Osteoblast (primary cell): Measurements from ENCODE around the gene PKN3. TPM values are rescaled to one million over a fixed set of nuclear protein-coding genes. Genes with fewer than 3 reads are reported as not detected.
"Not testable (repeated sequence)": the region's sequence is repeated elsewhere in the genome, so short reads cannot be mapped to it uniquely, and the experiment has no call there.

Source experiments
- DNase-seq: peaks from one replicate; pipeline ENCODE4 v3.0.0; 2011; ENCODE audit warnings: low spot score, mixed read lengths; ENCODE audit not compliant: insufficient read length; ENCODE audit errors: missing footprints
- H2AFZ ChIP-seq: 2 replicates; pipeline ENCODE4 v1.6.0; 2011; ENCODE audit warnings: mild to moderate bottlenecking, low read length
- H3K27ac ChIP-seq: 2 replicates; pipeline ENCODE4 v1.5.1; 2011; ENCODE audit warnings: mild to moderate bottlenecking, low read depth, low read length, moderate library complexity
- H3K27me3 ChIP-seq: 2 replicates; pipeline ENCODE4 v1.6.0; 2012; ENCODE audit warnings: mild to moderate bottlenecking, control low read depth, inconsistent platforms, low read length, moderate library complexity; ENCODE audit not compliant: insufficient read depth
- H3K36me3 ChIP-seq: 2 replicates; pipeline ENCODE4 v1.5.1; 2011; ENCODE audit warnings: mild to moderate bottlenecking, low read length, control low read depth, moderate library complexity; ENCODE audit not compliant: insufficient read depth
- H3K4me1 ChIP-seq: 2 replicates; pipeline ENCODE4 v1.5.1; 2011; ENCODE audit warnings: mild to moderate bottlenecking, low read length, control low read depth, moderate library complexity; ENCODE audit not compliant: insufficient read depth
- H3K4me2 ChIP-seq: 2 replicates; pipeline ENCODE4 v1.6.0; 2011; ENCODE audit warnings: mild to moderate bottlenecking, low read length; ENCODE audit not compliant: insufficient read depth
- H3K4me3 ChIP-seq: fragments of 200-600 bp; sonication (generic); 3 replicates; pipeline ENCODE4 v1.5.1; 2012; ENCODE audit warnings: mild to moderate bottlenecking, low read length, inconsistent platforms; ENCODE audit not compliant: insufficient read depth
- H3K79me2 ChIP-seq: 2 replicates; pipeline ENCODE4 v1.6.0; 2012; ENCODE audit warnings: mild to moderate bottlenecking, low read length, control low read depth, inconsistent platforms; ENCODE audit not compliant: insufficient read depth
- H3K9me3 ChIP-seq: 2 replicates; pipeline ENCODE4 v1.5.1; 2011; ENCODE audit warnings: low read depth, low read length, control low read depth
- H4K20me1 ChIP-seq: 2 replicates; pipeline ENCODE4 v1.6.0; 2012; ENCODE audit warnings: mild to moderate bottlenecking, low read length, control low read depth; ENCODE audit not compliant: insufficient read depth
- CTCF ChIP-seq: IDR thresholded peaks from 2 replicates; pipeline ENCODE4 v1.5.1; 2011; ENCODE audit warnings: mild to moderate bottlenecking, low read depth, low read length, moderate library complexity; ENCODE audit errors: extremely low read depth
- total RNA-seq: library from RNA; depleted of rRNA; stranded (reverse); fragments of >200 nt; gene quantifications from 2 replicates; pipeline ENCODE4 v1.2.3, GENCODE V29; 2012

The PKN3 gene
- total RNA-seq, 1 donor: 4.3 TPM

GRCh38 chr9:128690684-128691034 is 11.6 kb upstream of the PKN3 start:
- peak overlapping the region; percentile 65 for H3K27ac ChIP-seq
- H4K20me1 ChIP-seq: peaks cover 30% of the 10 kb centered on the region
- H2AFZ ChIP-seq: peak overlapping the region; percentile 29
- peak; percentile 77 for DNase-seq
- H3K79me2 ChIP-seq: peaks cover 45% of the 10 kb centered on the region
- H3K9me3 ChIP-seq: no peaks in the 10 kb centered on the region
- no peaks in the 10 kb centered on the region for H3K27me3 ChIP-seq
- no peak for TF ChIP-seq CTCF
- H3K36me3 ChIP-seq: peaks cover 40% of the 10 kb centered on the region
- peaks cover 13% of the 10 kb centered on the region for H3K4me1 ChIP-seq
- peak overlapping the region; percentile 100 for H3K4me2 ChIP-seq
- H3K4me3 ChIP-seq: peak overlapping the region; percentile 96

GRCh38 chr9:128693738-128694137 is 8.6 kb upstream of the PKN3 start:
- not testable (repeated sequence) for H3K27ac ChIP-seq, H3K4me2 ChIP-seq, H3K9me3 ChIP-seq, DNase-seq, H2AFZ ChIP-seq, H3K27me3 ChIP-seq, H3K4me3 ChIP-seq
- Histone ChIP-seq H3K4me1 (peaks cover 17% of the 10 kb centered on the region), H3K79me2 (peaks cover 39% of the 10 kb centered on the region), H4K20me1 (peaks cover 30% of the 10 kb centered on the region), H3K36me3 (peaks cover 57% of the 10 kb centered on the region)

- peaks cover 39% of the 10 kb centered on the region for H3K79me2 ChIP-seq
- no peaks in the 10 kb centered on the region for H3K27me3 ChIP-seq
- no peaks in the 10 kb centered on the region for H3K9me3 ChIP-seq
- no peak overlapping the region for H3K4me2 ChIP-seq
- H2AFZ ChIP-seq: no peak overlapping the region
- peaks cover 57% of the 10 kb centered on the region for H3K36me3 ChIP-seq
- H3K4me1 ChIP-seq: peaks cover 17% of the 10 kb centered on the region
- peak; percentile 68 for DNase-seq
- no peak overlapping the region for H3K4me3 ChIP-seq
- TF ChIP-seq CTCF: no peak
- no peak overlapping the region for H3K27ac ChIP-seq
- peaks cover 30% of the 10 kb centered on the region for H4K20me1 ChIP-seq
Observed at GRCh38 chr9:128694344-128694743, 8.0 kb upstream of the PKN3 start.

- Histone ChIP-seq H3K27me3 (no peaks in the 10 kb centered on the region), H3K79me2 (peaks cover 15% of the 10 kb centered on the region), H3K36me3 (peaks cover 45% of the 10 kb centered on the region), H3K9me3 (no peaks in the 10 kb centered on the region), H4K20me1 (peaks cover 8% of the 10 kb centered on the region), H3K4me3 (no peak overlapping the region), H3K4me2 (no peak overlapping the region), H3K4me1 (peaks cover 4% of the 10 kb centered on the region), H2AFZ (no peak overlapping the region), H3K27ac (no peak overlapping the region)
- no peak for TF ChIP-seq CTCF
- DNase-seq: no peak
Observed at GRCh38 chr9:128696923-128697707, 5.2 kb upstream of the PKN3 start.

GRCh38 chr9:128699096-128699795 is 3.1 kb upstream of the PKN3 start:
- H3K9me3 ChIP-seq, H3K79me2 ChIP-seq, H3K27ac ChIP-seq, H3K4me1 ChIP-seq, DNase-seq, H3K4me2 ChIP-seq, H3K4me3 ChIP-seq, H3K27me3 ChIP-seq, H4K20me1 ChIP-seq, H2AFZ ChIP-seq: not testable (repeated sequence)
- H3K36me3 ChIP-seq: peaks cover 24% of the 10 kb centered on the region
